CD14-positive monocyte (primary cell): ENCODE measurements around the gene OSBPL2. TPM values are rescaled to one million over a fixed set of nuclear protein-coding genes. Genes with fewer than 3 reads are reported as not detected.

Experiments used
- DNase-seq, 3 donors: peaks; one replicate each; pipeline ENCODE4 v3.0.0-alpha.2; 2011 to 2022
- H2AFZ ChIP-seq: 2 replicates; pipeline ENCODE4 v1.6.0; 2012; ENCODE audit warnings: mild to moderate bottlenecking, low read depth, low read length, inconsistent platforms; ENCODE audit not compliant: insufficient read depth, poor library complexity, severe bottlenecking
- H3K27ac ChIP-seq, 2 donors: 1 replicate in 1 of 2; 2 replicates in 1 of 2; pipeline ENCODE4 v1.5.1; 2012 to 2013; ENCODE audit warnings: low read length in 2 of 2, control low read depth in 1 of 2, inconsistent platforms in 1 of 2, low read depth in 1 of 2, mild to moderate bottlenecking in 1 of 2
- H3K27me3 ChIP-seq, 2 donors: one replicate each; pipeline versions ENCODE4 v1.6.0 to v1.6.1; 2011 to 2013; ENCODE audit warnings: low read length in 2 of 2; ENCODE audit not compliant: control insufficient read depth in 2 of 2, insufficient read depth in 2 of 2
- H3K36me3 ChIP-seq, 2 donors: replicated peaks in 1 of 2; 1 replicate in 1 of 2; 2 replicates in 1 of 2; pipeline versions ENCODE4 v1.5.1 to v1.6.1; 2012 to 2013; ENCODE audit warnings: low read length in 2 of 2, control low read depth in 1 of 2, inconsistent platforms in 1 of 2, mild to moderate bottlenecking in 1 of 2; ENCODE audit not compliant: insufficient read depth in 2 of 2, control insufficient read depth in 1 of 2
- H3K4me1 ChIP-seq, 2 donors: 1 replicate in 1 of 2; 2 replicates in 1 of 2; pipeline versions ENCODE4 v1.5.1 to v1.6.1; 2012 to 2013; ENCODE audit warnings: low read length in 2 of 2, control low read depth in 1 of 2, inconsistent platforms in 1 of 2, mild to moderate bottlenecking in 1 of 2, moderate library complexity in 1 of 2; ENCODE audit not compliant: insufficient read depth in 2 of 2, control insufficient read depth in 1 of 2
- H3K4me2 ChIP-seq: replicated peaks from 2 replicates; pipeline ENCODE3; 2012; ENCODE audit warnings: low read length, moderate library complexity, mild to moderate bottlenecking; ENCODE audit not compliant: poor library complexity, severe bottlenecking; ENCODE audit errors: extremely low read depth
- H3K4me3 ChIP-seq, 3 experiments: fragments of 200-600 bp in 1 of 3; sonication (generic) in 1 of 3; replicated peaks in 1 of 3; 1 replicate in 2 of 3; 2 replicates in 1 of 3; pipeline ENCODE4 v1.5.1; 2011 to 2013; ENCODE audit warnings: low read length in 3 of 3, mild to moderate bottlenecking in 3 of 3, control low read depth in 2 of 3, low read depth in 2 of 3, inconsistent platforms in 1 of 3, moderate library complexity in 1 of 3
- H3K79me2 ChIP-seq: 2 replicates; pipeline ENCODE4 v1.6.0; 2012; ENCODE audit warnings: mild to moderate bottlenecking, control low read depth, inconsistent platforms, low read length, moderate library complexity; ENCODE audit not compliant: insufficient read depth
- H3K9ac ChIP-seq: 2 replicates; pipeline ENCODE4 v1.6.0; 2017; ENCODE audit warnings: low read length, mild to moderate bottlenecking; ENCODE audit not compliant: insufficient read depth, poor library complexity, severe bottlenecking
- H3K9me3 ChIP-seq, 2 donors: replicated peaks in 1 of 2; 1 replicate in 1 of 2; 2 replicates in 1 of 2; pipeline versions ENCODE4 v1.5.1 to v1.6.1; 2012 to 2013; ENCODE audit warnings: low read length in 2 of 2, control low read depth in 1 of 2; ENCODE audit not compliant: control insufficient read depth in 1 of 2, insufficient read depth in 1 of 2
- H4K20me1 ChIP-seq: 2 replicates; pipeline ENCODE4 v1.6.0; 2012; ENCODE audit warnings: mild to moderate bottlenecking, low read length, control low read depth, moderate library complexity; ENCODE audit not compliant: insufficient read depth
- H3K27ac Mint-ChIP-seq, 7 donors: one replicate each; pipeline ENCODE4 v1.8.0; 2020; ENCODE audit warnings: mild to moderate bottlenecking in 7 of 7, mixed read lengths in 7 of 7, moderate library complexity in 6 of 7, inconsistent platforms in 2 of 7
- H3K27me3 Mint-ChIP-seq, 3 donors: one replicate each; pipeline ENCODE4 v1.8.0; 2021 to 2022; ENCODE audit warnings: low read depth in 3 of 3, mild to moderate bottlenecking in 3 of 3, mixed read lengths in 3 of 3, moderate library complexity in 3 of 3, inconsistent platforms in 1 of 3
- H3K36me3 Mint-ChIP-seq, 2 donors: one replicate each; pipeline ENCODE4 v1.8.0; 2020; ENCODE audit warnings: mixed read lengths in 2 of 2, inconsistent platforms in 1 of 2, mild to moderate bottlenecking in 1 of 2
- H3K4me1 Mint-ChIP-seq: one replicate; pipeline ENCODE4 v1.8.0; 2020; ENCODE audit warnings: mild to moderate bottlenecking, mixed read lengths
- H3K4me3 Mint-ChIP-seq, 2 donors: one replicate each; pipeline ENCODE4 v1.8.0; 2020; ENCODE audit warnings: mild to moderate bottlenecking in 2 of 2, mixed read lengths in 2 of 2, moderate library complexity in 1 of 2
- H3K9me3 Mint-ChIP-seq, 7 donors: one replicate each; pipeline ENCODE4 v1.8.0; 2020 to 2022; ENCODE audit warnings: mixed read lengths in 7 of 7, mild to moderate bottlenecking in 6 of 7, moderate library complexity in 6 of 7, inconsistent platforms in 2 of 7
- WGBS: methylation state at CpG from one replicate; pipeline ENCODE4 v1.1.5; 2013; ENCODE audit warnings: missing lambda C conversion rate; ENCODE audit not compliant: insufficient coverage; 5-methylcytosine and 5-hydroxymethylcytosine counted together
- intact Hi-C, 2 donors: fragments of 100-400 bp; cut with micrococcal nuclease; formaldehyde crosslinking; loops; one replicate each; pipeline versions ENCODE4 v1.15.0 to v1.15.1; 2023
- polyA plus RNA-seq, 3 donors: library from polyadenylated mRNA; depleted of rRNA in 1 of 3; unstranded in 2 of 3; stranded (reverse) in 1 of 3; fragments of 300-500 nt in 2 of 3; fragments of >200 nt in 1 of 3; fragmentation: Illumina TruSeq in 2 of 3; gene quantifications; 1 replicate in 2 of 3; 2 replicates in 1 of 3; pipeline ENCODE4 v1.2.3, GENCODE V29; 2012 to 2021
- TF ChIP-seq, protein P1 (sequence below): fragments of 200-600 bp; IDR thresholded peaks from one replicate; pipeline ENCODE4 v1.8.0; 2022; ENCODE audit warnings: antibody characterized with exemption, mild to moderate bottlenecking

Gene OSBPL2
- polyA plus RNA-seq, 3 donors: 12.9 to 29.1 (median 17.9) TPM

DNA sequence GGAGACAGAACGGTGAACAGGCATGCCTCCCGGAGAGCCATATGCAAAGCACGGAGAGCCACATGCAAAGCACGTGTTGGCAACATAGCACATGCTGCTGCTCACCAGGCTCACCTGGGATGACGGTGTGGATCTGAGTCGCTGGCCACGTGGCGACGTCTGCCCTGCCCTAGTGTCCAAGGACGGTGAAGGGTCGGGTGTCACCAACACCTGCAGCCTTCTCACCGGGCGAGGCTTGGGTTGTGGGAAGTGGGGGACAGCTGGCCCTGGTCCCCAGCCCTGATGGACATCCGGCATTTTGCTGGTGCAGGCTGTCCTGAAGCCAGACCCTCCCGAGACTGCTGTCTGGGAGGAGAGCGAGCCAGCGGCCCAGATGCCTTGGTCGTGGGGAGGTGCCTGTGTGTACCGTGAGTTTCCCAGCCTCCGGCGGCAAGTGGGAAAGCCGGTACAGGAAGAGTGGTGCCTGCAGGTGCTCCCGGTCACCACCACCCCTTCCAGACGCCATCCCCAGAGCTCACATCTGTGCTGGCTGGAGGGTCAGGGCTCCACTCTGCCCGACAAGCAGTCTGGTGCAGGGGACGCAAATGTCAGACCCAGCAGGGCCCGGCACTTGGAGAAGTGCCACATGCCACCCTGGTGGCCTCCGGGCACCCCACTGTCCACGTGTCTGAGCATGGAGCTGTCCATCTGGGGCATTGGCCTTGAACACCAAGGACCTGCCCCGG lies 58.6 kb downstream of the OSBPL2 start:
- H2AFZ ChIP-seq: no peak overlapping the region
- H3K9ac ChIP-seq: no peak overlapping the region
- peaks cover 5% of the 10 kb centered on the region for H3K4me1 Mint-ChIP-seq
- no peaks in the 10 kb centered on the region for H4K20me1 ChIP-seq
- no peak overlapping the region for H3K4me3 ChIP-seq
- H3K4me3 Mint-ChIP-seq: no peak overlapping the region
- H3K4me2 ChIP-seq: no peak overlapping the region
- peaks cover 0 to 5% of the 10 kb centered on the region in 2 donors for H3K4me1 ChIP-seq
- H3K27me3 ChIP-seq: no peaks in the 10 kb centered on the region
- 96% methylated on average over 26 of the region's 30 CpGs for WGBS
- no peak overlapping the region for H3K27ac Mint-ChIP-seq
- H3K79me2 ChIP-seq: no peaks in the 10 kb centered on the region
- H3K27ac ChIP-seq: no peak overlapping the region
- peaks cover 38 to 53% of the 10 kb centered on the region in 2 donors for H3K36me3 Mint-ChIP-seq
- no peaks in the 10 kb centered on the region for H3K9me3 ChIP-seq
- TF ChIP-seq, protein P1, sequence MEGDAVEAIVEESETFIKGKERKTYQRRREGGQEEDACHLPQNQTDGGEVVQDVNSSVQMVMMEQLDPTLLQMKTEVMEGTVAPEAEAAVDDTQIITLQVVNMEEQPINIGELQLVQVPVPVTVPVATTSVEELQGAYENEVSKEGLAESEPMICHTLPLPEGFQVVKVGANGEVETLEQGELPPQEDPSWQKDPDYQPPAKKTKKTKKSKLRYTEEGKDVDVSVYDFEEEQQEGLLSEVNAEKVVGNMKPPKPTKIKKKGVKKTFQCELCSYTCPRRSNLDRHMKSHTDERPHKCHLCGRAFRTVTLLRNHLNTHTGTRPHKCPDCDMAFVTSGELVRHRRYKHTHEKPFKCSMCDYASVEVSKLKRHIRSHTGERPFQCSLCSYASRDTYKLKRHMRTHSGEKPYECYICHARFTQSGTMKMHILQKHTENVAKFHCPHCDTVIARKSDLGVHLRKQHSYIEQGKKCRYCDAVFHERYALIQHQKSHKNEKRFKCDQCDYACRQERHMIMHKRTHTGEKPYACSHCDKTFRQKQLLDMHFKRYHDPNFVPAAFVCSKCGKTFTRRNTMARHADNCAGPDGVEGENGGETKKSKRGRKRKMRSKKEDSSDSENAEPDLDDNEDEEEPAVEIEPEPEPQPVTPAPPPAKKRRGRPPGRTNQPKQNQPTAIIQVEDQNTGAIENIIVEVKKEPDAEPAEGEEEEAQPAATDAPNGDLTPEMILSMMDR: no peak
- H3K27me3 Mint-ChIP-seq: peaks cover 0 to 3% (median 0%) of the 10 kb centered on the region in 3 donors
- peaks cover 38 to 49% of the 10 kb centered on the region in 2 donors for H3K36me3 ChIP-seq
- DNase-seq: no peak
- intact Hi-C loops: no loop called here
- H3K9me3 Mint-ChIP-seq: no peaks in the 10 kb centered on the region

- no peak overlapping the region for H2AFZ ChIP-seq
- H3K9me3 Mint-ChIP-seq: no peaks in the 10 kb centered on the region
- WGBS: 95% methylated on average over 29 of the region's 29 CpGs
- no peaks in the 10 kb centered on the region for H3K9me3 ChIP-seq
- H3K27me3 Mint-ChIP-seq: peaks cover 0 to 3% (median 0%) of the 10 kb centered on the region in 3 donors
- peaks cover 34 to 47% of the 10 kb centered on the region in 2 donors for H3K36me3 Mint-ChIP-seq
- intact Hi-C loops: no loop called here
- no peak for DNase-seq
- H3K4me2 ChIP-seq: no peak overlapping the region
- peaks cover 5% of the 10 kb centered on the region for H3K4me1 Mint-ChIP-seq
- H3K79me2 ChIP-seq: no peaks in the 10 kb centered on the region
- no peaks in the 10 kb centered on the region for H3K27me3 ChIP-seq
- no peak overlapping the region for H3K27ac ChIP-seq
- no peaks in the 10 kb centered on the region for H4K20me1 ChIP-seq
- TF ChIP-seq, protein P1: no peak
- no peak overlapping the region for H3K4me3 ChIP-seq
- peaks cover 32 to 42% of the 10 kb centered on the region in 2 donors for H3K36me3 ChIP-seq
- H3K4me1 ChIP-seq: peaks cover 0 to 5% of the 10 kb centered on the region in 2 donors
- no peak overlapping the region for H3K27ac Mint-ChIP-seq
- H3K9ac ChIP-seq: no peak overlapping the region
- no peak overlapping the region for H3K4me3 Mint-ChIP-seq
Measured at GRCh38 chr20:62297449-62298227, 59.3 kb downstream of the OSBPL2 start.
